Testis (tissue), 3 donors: ENCODE data around the gene COG4. TPM values are rescaled to one million over a fixed set of nuclear protein-coding genes. Genes with fewer than 3 reads are reported as not detected.

Experiments used
- DNase-seq: peaks from one replicate; pipeline ENCODE4 v3.0.0-alpha.2; 2019
- H3K27ac ChIP-seq, 2 donors: fragments of 200-600 bp; sonication (generic); one replicate each; pipeline ENCODE4 v1.5.1; 2019
- H3K27me3 ChIP-seq: fragments of 200-600 bp; sonication (generic); one replicate; pipeline ENCODE4 v1.5.1; 2019
- H3K36me3 ChIP-seq: fragments of 200-600 bp; sonication (generic); one replicate; pipeline ENCODE4 v1.5.1; 2017; ENCODE audit warnings: low read depth; ENCODE audit errors: missing control alignments
- H3K4me1 ChIP-seq: fragments of 200-600 bp; sonication (generic); one replicate; pipeline ENCODE4 v1.5.1; 2019
- H3K4me3 ChIP-seq, 2 donors: fragments of 200-600 bp; sonication (generic); one replicate each; pipeline ENCODE4 v1.5.1; 2017 to 2019
- H3K9me3 ChIP-seq: fragments of 200-600 bp; sonication (generic); one replicate; pipeline ENCODE4 v1.5.1; 2017
- POLR2A ChIP-seq: fragments of 450-650 bp; IDR thresholded peaks from one replicate; pipeline ENCODE4 v1.6.1; 2017; ENCODE audit warnings: antibody characterized with exemption, mild to moderate bottlenecking, moderate library complexity
- WGBS, 2 donors: methylation state at CpG; one replicate each; pipeline ENCODE4 v1.1.5; 2018; 5-methylcytosine and 5-hydroxymethylcytosine counted together
- intact Hi-C: fragments of 100-400 bp; cut with DNase I; formaldehyde crosslinking; loops from one replicate; pipeline ENCODE4 v1.15.1; 2023; ENCODE audit warnings: low total_unique reads
- polyA plus RNA-seq: library from polyadenylated mRNA; stranded (reverse); fragments of 350-450 nt; fragmentation: Illumina TruSeq; extraction: RNeasy Lipid Tissue Mini Kit (QIAGEN cat#74804); gene quantifications from one replicate; pipeline ENCODE4 v1.2.3, GENCODE V29; 2014; ENCODE audit warnings: low read depth, low replicate concordance; ENCODE audit not compliant: insufficient read depth
- total RNA-seq, 2 donors: library from RNA; depleted of rRNA; stranded (reverse); fragments of >200 nt; gene quantifications; one replicate each; pipeline ENCODE4 v1.2.3, GENCODE V29; 2016
- TF ChIP-seq, protein P1 (sequence below), 3 experiments: fragments of 450-650 bp in 2 of 3; fragments of 200-600 bp in 1 of 3; sonication (generic) in 1 of 3; IDR thresholded peaks; one replicate each; pipeline ENCODE4 v1.5.1; 2016 to 2019; ENCODE audit warnings: antibody characterized with exemption in 3 of 3, mild to moderate bottlenecking in 2 of 3, moderate library complexity in 1 of 3

COG4 gene
- total and polyA plus RNA-seq, 3 donors from 2014 or later = 65.9 to 85.9 (median 85.2) TPM

DNA sequence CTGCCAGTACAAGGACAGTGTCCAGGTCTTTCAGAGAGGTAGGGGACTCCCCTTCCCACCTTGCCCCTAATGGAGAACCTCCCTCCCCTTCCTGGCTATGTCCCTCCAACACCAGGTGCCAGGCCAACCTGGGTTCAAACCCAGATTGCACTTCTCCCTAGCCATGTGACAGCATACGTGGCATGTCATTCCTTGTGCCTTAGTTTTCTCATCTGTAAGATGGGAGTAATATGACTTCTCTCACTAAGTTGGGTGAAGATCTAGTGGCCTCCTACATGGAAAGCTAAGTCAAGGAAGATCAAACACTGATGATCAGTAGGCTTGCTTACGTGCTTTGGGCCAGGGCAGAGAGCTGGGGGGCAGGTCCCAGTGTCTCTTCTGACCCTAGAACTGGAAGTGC, 60.1 kb downstream of the COG4 start:
- 84 to 100% methylated on average over 2 of the region's 2 CpGs for WGBS, 2 donors
- Histone ChIP-seq H3K36me3 (no peaks in the 10 kb centered on the region), H3K27me3 (no peaks in the 10 kb centered on the region), H3K4me1 (no peaks in the 10 kb centered on the region), H3K9me3 (no peaks in the 10 kb centered on the region), H3K4me3 (no peak overlapping the region), H3K27ac (no peak overlapping the region)
- no peak for DNase-seq
- TF ChIP-seq, protein P1, sequence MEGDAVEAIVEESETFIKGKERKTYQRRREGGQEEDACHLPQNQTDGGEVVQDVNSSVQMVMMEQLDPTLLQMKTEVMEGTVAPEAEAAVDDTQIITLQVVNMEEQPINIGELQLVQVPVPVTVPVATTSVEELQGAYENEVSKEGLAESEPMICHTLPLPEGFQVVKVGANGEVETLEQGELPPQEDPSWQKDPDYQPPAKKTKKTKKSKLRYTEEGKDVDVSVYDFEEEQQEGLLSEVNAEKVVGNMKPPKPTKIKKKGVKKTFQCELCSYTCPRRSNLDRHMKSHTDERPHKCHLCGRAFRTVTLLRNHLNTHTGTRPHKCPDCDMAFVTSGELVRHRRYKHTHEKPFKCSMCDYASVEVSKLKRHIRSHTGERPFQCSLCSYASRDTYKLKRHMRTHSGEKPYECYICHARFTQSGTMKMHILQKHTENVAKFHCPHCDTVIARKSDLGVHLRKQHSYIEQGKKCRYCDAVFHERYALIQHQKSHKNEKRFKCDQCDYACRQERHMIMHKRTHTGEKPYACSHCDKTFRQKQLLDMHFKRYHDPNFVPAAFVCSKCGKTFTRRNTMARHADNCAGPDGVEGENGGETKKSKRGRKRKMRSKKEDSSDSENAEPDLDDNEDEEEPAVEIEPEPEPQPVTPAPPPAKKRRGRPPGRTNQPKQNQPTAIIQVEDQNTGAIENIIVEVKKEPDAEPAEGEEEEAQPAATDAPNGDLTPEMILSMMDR (IDR thresholded peaks at IDR 0.05) = no peak
- no peak for TF ChIP-seq POLR2A
- intact Hi-C loops = no loop called here

DNA sequence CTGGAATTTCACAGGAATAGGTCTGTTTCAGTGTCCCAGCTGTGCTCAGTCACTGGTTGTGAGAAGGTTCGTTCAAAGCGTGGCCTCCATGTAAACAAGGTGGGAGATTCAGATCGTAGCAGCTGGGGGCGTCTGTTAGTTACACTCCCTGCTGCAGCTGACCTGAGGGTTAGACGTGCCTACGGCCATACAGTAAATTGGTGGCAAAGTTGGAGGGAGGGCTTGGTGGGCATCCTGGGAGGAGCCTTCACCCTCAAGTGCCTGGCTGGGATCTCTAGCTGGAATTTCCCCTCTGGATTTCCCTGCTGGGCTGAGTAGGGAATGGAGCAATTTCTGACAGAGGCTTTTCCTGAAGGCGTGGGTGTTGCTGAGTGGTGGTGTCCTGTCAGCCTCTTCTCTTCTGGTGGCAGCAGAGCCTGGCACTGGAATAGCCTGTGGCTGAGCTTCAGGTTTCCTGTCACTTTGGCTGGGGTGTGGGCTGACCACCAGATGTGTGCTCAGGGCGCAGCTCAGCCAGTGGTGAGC, 62.6 kb downstream of the COG4 start:
- Histone ChIP-seq H3K9me3 (no peaks in the 10 kb centered on the region), H3K4me3 (no peak overlapping the region), H3K4me1 (peaks cover 3% of the 10 kb centered on the region), H3K36me3 (no peaks in the 10 kb centered on the region), H3K27ac (no peak overlapping the region), H3K27me3 (no peaks in the 10 kb centered on the region)
- intact Hi-C loops = no loop called here
- TF ChIP-seq POLR2A = no peak
- TF ChIP-seq, protein P1 (IDR thresholded peaks at IDR 0.05) = no peak
- no peak for DNase-seq
- WGBS, 2 donors = 70 to 87% methylated on average over 7 to 8 of the region's 8 CpGs

DNA sequence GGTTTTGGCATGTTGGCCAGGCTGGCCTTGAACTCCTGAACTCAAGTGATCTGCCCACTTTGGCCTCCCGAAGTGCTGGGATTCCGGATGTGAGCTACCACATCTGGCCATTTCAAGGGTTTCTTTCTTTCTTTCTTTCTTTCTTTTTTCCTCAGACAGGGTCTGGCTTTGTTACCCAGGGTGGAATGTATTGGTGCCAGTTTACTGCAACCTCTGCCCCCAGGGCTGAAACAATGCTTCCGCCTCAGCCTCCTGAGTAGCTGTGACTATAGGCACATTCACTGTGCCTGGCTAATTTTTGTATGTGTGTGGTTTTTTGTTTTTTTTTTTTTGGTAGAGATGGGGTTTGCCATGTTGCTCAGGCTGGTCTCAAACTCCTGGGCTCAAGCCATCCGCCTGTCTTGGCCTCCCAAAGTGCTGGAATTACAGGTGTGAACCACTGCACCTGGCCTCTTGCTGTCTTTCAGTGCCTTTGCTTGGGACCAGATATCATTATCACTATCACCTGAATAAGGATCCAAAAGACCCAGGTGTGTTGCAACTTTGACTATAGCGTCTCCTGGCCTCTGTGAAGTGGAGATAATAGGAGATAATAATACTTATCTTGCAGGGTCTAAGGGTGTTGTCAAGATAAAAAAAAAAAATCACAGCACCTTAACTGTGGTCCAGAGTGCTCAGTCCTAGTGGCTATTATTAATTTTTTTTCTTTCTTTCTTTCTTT, 65.7 kb downstream of the COG4 start:
- DNase-seq = no peak
- peaks cover 7% of the 10 kb centered on the region for H3K4me1 ChIP-seq
- H3K4me3 ChIP-seq = no peak overlapping the region
- intact Hi-C loops = no loop called here
- H3K27ac ChIP-seq = no peak overlapping the region
- TF ChIP-seq, protein P1 (IDR thresholded peaks at IDR 0.05) = no peak
- no peak for TF ChIP-seq POLR2A
- H3K27me3 ChIP-seq = no peaks in the 10 kb centered on the region
- WGBS, 2 donors = 72 to 79% methylated on average over 5 of the region's 5 CpGs
- no peaks in the 10 kb centered on the region for H3K9me3 ChIP-seq
- H3K36me3 ChIP-seq = no peaks in the 10 kb centered on the region

DNA sequence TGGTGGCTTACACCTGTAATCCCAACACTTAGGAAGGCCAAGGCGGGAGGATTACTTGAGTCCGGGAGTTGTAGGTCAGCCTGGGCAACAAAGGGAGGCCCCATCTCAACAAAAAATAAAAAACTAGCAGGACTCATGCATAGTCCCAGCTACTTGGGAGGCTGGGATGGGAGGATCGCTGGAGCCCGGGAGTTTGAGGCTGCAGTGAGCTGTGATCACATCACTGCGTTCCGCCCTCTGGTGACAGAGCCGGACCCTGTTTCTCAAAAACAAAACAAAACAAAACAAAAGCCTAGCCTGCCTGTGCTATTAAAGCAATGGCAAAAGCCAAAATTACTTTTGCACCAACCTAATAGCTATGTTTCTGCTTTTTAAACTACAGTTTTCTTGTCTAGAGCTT, 67.4 kb downstream of the COG4 start:
- Histone ChIP-seq H3K4me1 (peaks cover 7% of the 10 kb centered on the region), H3K36me3 (no peaks in the 10 kb centered on the region), H3K9me3 (no peaks in the 10 kb centered on the region), H3K4me3 (no peak overlapping the region), H3K27ac (no peak overlapping the region), H3K27me3 (no peaks in the 10 kb centered on the region)
- TF ChIP-seq, protein P1 (IDR thresholded peaks at IDR 0.05) = no peak
- no peak for TF ChIP-seq POLR2A
- intact Hi-C loops = no loop called here
- WGBS, 2 donors = 58 to 69% methylated on average over 7 of the region's 7 CpGs
- no peak for DNase-seq
